Central memory CD8-positive, alpha-beta T cell (primary cell): ENCODE data around the gene SMTNL2.
"Not testable (repeated sequence)": the region's sequence is repeated elsewhere in the genome, so short reads cannot be mapped to it uniquely, and the experiment has no call there.

Experiments
- ATAC-seq: fragments of 150-1000 bp; cut with Tn5 transposase; replicated peaks from 2 replicates; pipeline ENCODE4 v1.10.0; 2022; ENCODE audit warnings: mild to moderate bottlenecking, moderate FRiP score, moderate number of reproducible peaks; ENCODE audit not compliant: poor library complexity, severe bottlenecking; ENCODE audit errors: extremely low read depth
- DNase-seq, 2 donors: peaks; one replicate each; pipeline ENCODE4 v3.0.0; 2021; ENCODE audit warnings: low spot score in 2 of 2
- H3K27ac Mint-ChIP-seq: one replicate; pipeline ENCODE4 v1.8.0; 2022; ENCODE audit warnings: low read depth, mild to moderate bottlenecking, moderate library complexity, mixed read lengths
- H3K27me3 Mint-ChIP-seq: one replicate; pipeline ENCODE4 v1.8.0; 2022; ENCODE audit warnings: mixed read lengths
- H3K36me3 Mint-ChIP-seq: one replicate; pipeline ENCODE4 v1.8.0; 2022; ENCODE audit warnings: mild to moderate bottlenecking, moderate library complexity, mixed read lengths; ENCODE audit not compliant: insufficient read depth
- H3K4me1 Mint-ChIP-seq: one replicate; pipeline ENCODE4 v1.8.0; 2022; ENCODE audit warnings: mixed read lengths
- H3K4me3 Mint-ChIP-seq: one replicate; pipeline ENCODE4 v1.8.0; 2022; ENCODE audit warnings: mild to moderate bottlenecking, moderate library complexity, mixed read lengths
- H3K9me3 Mint-ChIP-seq: one replicate; pipeline ENCODE4 v1.8.0; 2022; ENCODE audit warnings: mixed read lengths

SMTNL2 gene

GRCh38 chr17:4596636-4597380 lies 12.5 kb downstream of the SMTNL2 start:
- no peaks in the 10 kb centered on the region for H3K4me1 Mint-ChIP-seq
- ATAC-seq (no peak), DNase-seq (no peak)
- H3K27ac Mint-ChIP-seq = no peak overlapping the region
- no peak overlapping the region for H3K4me3 Mint-ChIP-seq
- peaks cover 47% of the 10 kb centered on the region for H3K27me3 Mint-ChIP-seq
- H3K36me3 Mint-ChIP-seq = no peaks in the 10 kb centered on the region
- H3K9me3 Mint-ChIP-seq = no peaks in the 10 kb centered on the region

GRCh38 chr17:4597975-4598374 lies 13.6 kb downstream of the SMTNL2 start:
- H3K9me3 Mint-ChIP-seq = no peaks in the 10 kb centered on the region
- no peak overlapping the region for H3K4me3 Mint-ChIP-seq
- no peaks in the 10 kb centered on the region for H3K36me3 Mint-ChIP-seq
- ATAC-seq (no peak), DNase-seq (no peak)
- H3K4me1 Mint-ChIP-seq = no peaks in the 10 kb centered on the region
- H3K27me3 Mint-ChIP-seq = peaks cover 38% of the 10 kb centered on the region
- H3K27ac Mint-ChIP-seq = no peak overlapping the region

GRCh38 chr17:4598776-4599504 lies 14.6 kb downstream of the SMTNL2 start:
- H3K36me3 Mint-ChIP-seq = no peaks in the 10 kb centered on the region
- H3K27ac Mint-ChIP-seq = no peak overlapping the region
- DNase-seq (no peak), ATAC-seq (no peak)
- H3K9me3 Mint-ChIP-seq = no peaks in the 10 kb centered on the region
- H3K27me3 Mint-ChIP-seq = peaks cover 32% of the 10 kb centered on the region
- H3K4me3 Mint-ChIP-seq = no peak overlapping the region
- no peaks in the 10 kb centered on the region for H3K4me1 Mint-ChIP-seq

GRCh38 chr17:4599505-4600281 lies 15.4 kb downstream of the SMTNL2 start:
- DNase-seq (no peak), ATAC-seq (no peak)
- Mint-ChIP-seq H3K4me1 (no peaks in the 10 kb centered on the region), H3K4me3 (no peak overlapping the region), H3K9me3 (no peaks in the 10 kb centered on the region), H3K27me3 (peaks cover 30% of the 10 kb centered on the region), H3K36me3 (no peaks in the 10 kb centered on the region), H3K27ac (no peak overlapping the region)

GRCh38 chr17:4600563-4600962 lies 16.2 kb downstream of the SMTNL2 start:
- no peak overlapping the region for H3K4me3 Mint-ChIP-seq
- H3K4me1 Mint-ChIP-seq = no peaks in the 10 kb centered on the region
- H3K36me3 Mint-ChIP-seq = no peaks in the 10 kb centered on the region
- no peak for DNase-seq
- peaks cover 30% of the 10 kb centered on the region for H3K27me3 Mint-ChIP-seq
- H3K9me3 Mint-ChIP-seq = no peaks in the 10 kb centered on the region
- no peak overlapping the region for H3K27ac Mint-ChIP-seq
- no peak for ATAC-seq

- no peak for ATAC-seq
- Mint-ChIP-seq H3K36me3 (no peaks in the 10 kb centered on the region), H3K4me3 (no peak overlapping the region), H3K4me1 (no peaks in the 10 kb centered on the region), H3K9me3 (no peaks in the 10 kb centered on the region), H3K27me3 (peaks cover 30% of the 10 kb centered on the region), H3K27ac (no peak overlapping the region)
- no peak for DNase-seq
These were observed 17.0 kb downstream of the SMTNL2 start for GRCh38 chr17:4601326-4601725.

- Mint-ChIP-seq H3K36me3 (no peaks in the 10 kb centered on the region), H3K27ac (no peak overlapping the region), H3K4me1 (no peaks in the 10 kb centered on the region), H3K27me3 (peaks cover 28% of the 10 kb centered on the region), H3K9me3 (no peaks in the 10 kb centered on the region), H3K4me3 (no peak overlapping the region)
- ATAC-seq (no peak), DNase-seq (no peak)
These were observed 17.7 kb downstream of the SMTNL2 start for GRCh38 chr17:4602041-4602440.

- no peaks in the 10 kb centered on the region for H3K9me3 Mint-ChIP-seq
- ATAC-seq (no peak), DNase-seq (no peak)
- peak overlapping the region; percentile 29 for H3K27ac Mint-ChIP-seq
- H3K27me3 Mint-ChIP-seq = peaks cover 35% of the 10 kb centered on the region
- H3K4me3 Mint-ChIP-seq = no peak overlapping the region
- no peaks in the 10 kb centered on the region for H3K4me1 Mint-ChIP-seq
- H3K36me3 Mint-ChIP-seq = no peaks in the 10 kb centered on the region
These were observed 19.8 kb downstream of the SMTNL2 start for GRCh38 chr17:4604111-4604644.

- not testable (repeated sequence) for H3K9me3 Mint-ChIP-seq, H3K4me3 Mint-ChIP-seq, H3K27ac Mint-ChIP-seq
These were observed 20.4 kb downstream of the SMTNL2 start for GRCh38 chr17:4604736-4605135.

GRCh38 chr17:4605826-4606225 lies 21.5 kb downstream of the SMTNL2 start:
- H3K27me3 Mint-ChIP-seq = peaks cover 29% of the 10 kb centered on the region
- ATAC-seq = no peak
- no peak overlapping the region for H3K4me3 Mint-ChIP-seq
- no peak for DNase-seq
- H3K36me3 Mint-ChIP-seq = no peaks in the 10 kb centered on the region
- H3K9me3 Mint-ChIP-seq = no peaks in the 10 kb centered on the region
- H3K4me1 Mint-ChIP-seq = no peaks in the 10 kb centered on the region
- H3K27ac Mint-ChIP-seq = no peak overlapping the region

More at GRCh38 chr17:4604736-4605135, 20.4 kb downstream of the SMTNL2 start:
- H3K36me3 Mint-ChIP-seq, DNase-seq, ATAC-seq, H3K4me1 Mint-ChIP-seq: not testable (repeated sequence)
- peaks cover 35% of the 10 kb centered on the region for H3K27me3 Mint-ChIP-seq

- Mint-ChIP-seq H3K27ac (no peak overlapping the region), H3K27me3 (peaks cover 29% of the 10 kb centered on the region), H3K4me3 (no peak overlapping the region), H3K9me3 (no peaks in the 10 kb centered on the region), H3K4me1 (no peaks in the 10 kb centered on the region), H3K36me3 (no peaks in the 10 kb centered on the region)
- DNase-seq (no peak), ATAC-seq (no peak)
These were observed 23.0 kb downstream of the SMTNL2 start for GRCh38 chr17:4607261-4607741.

- Mint-ChIP-seq H3K36me3 (no peaks in the 10 kb centered on the region), H3K27ac (no peak overlapping the region), H3K27me3 (peaks cover 29% of the 10 kb centered on the region), H3K4me3 (no peak overlapping the region), H3K4me1 (no peaks in the 10 kb centered on the region), H3K9me3 (no peaks in the 10 kb centered on the region)
- ATAC-seq (no peak), DNase-seq (no peak)
These were observed 23.5 kb downstream of the SMTNL2 start for GRCh38 chr17:4607773-4608187.
